IMR-90 (cell line): ENCODE measurements around the gene ABCA12. TPM values are rescaled to one million over a fixed set of nuclear protein-coding genes. Genes with fewer than 3 reads are reported as not detected.

ENCODE experiments used
- ATAC-seq: fragments of 200-7000 bp; cut with Tn5 transposase; 2 replicates; pipeline ENCODE4 v1.9.1; 2020; ENCODE audit warnings: low read depth, mild to moderate bottlenecking, moderate library complexity
- BruUV-seq: library from RNA; stranded (reverse); fragments of 400-500 nt; replicated peaks from 2 replicates; lab custom pipeline; 2021; lab: Mats Ljungman, UMichigan
- CTCF ChIA-PET: fragments of 300-600 bp; formaldehyde crosslinking; extraction: SDS; loops from one replicate; lab custom pipeline; 2021; ENCODE audit warnings: antibody characterized with exemption; lab: Yijun Ruan, JAX
- POLR2A ChIA-PET: fragments of 300-600 bp; sonication (Branson Sonifier 250); formaldehyde crosslinking; loops from one replicate; lab custom pipeline; 2022; ENCODE audit warnings: antibody characterized with exemption; ENCODE audit not compliant: unreplicated experiment; lab: Charles Lee
- DNase-seq: peaks from one replicate; pipeline ENCODE4 v3.0.0; 2013
- H2AFZ ChIP-seq: replicated peaks from 2 replicates; pipeline ENCODE3; 2013; ENCODE audit warnings: low read length, mild to moderate bottlenecking; ENCODE audit not compliant: poor library complexity
- H2AK5ac ChIP-seq: 2 replicates; pipeline ENCODE4 v1.6.1; 2013; ENCODE audit warnings: low read depth, low read length, inconsistent platforms
- H2AK9ac ChIP-seq: replicated peaks from 2 replicates; pipeline ENCODE3; 2013; ENCODE audit warnings: mild to moderate bottlenecking, low read depth, low read length, moderate library complexity; ENCODE audit not compliant: poor library complexity
- H2BK120ac ChIP-seq: 2 replicates; pipeline ENCODE4 v1.6.1; 2013; ENCODE audit warnings: low read depth, low read length, inconsistent platforms
- H2BK15ac ChIP-seq: 3 replicates; pipeline ENCODE4 v1.6.1; 2013; ENCODE audit warnings: low read depth, low read length, inconsistent platforms
- H2BK20ac ChIP-seq: 2 replicates; pipeline ENCODE4 v1.6.1; 2013; ENCODE audit warnings: low read depth, mild to moderate bottlenecking, inconsistent platforms, low read length, moderate library complexity
- H2BK5ac ChIP-seq: 2 replicates; pipeline ENCODE4 v1.6.1; 2013; ENCODE audit warnings: mild to moderate bottlenecking, low read depth, low read length, inconsistent platforms; ENCODE audit not compliant: poor library complexity, severe bottlenecking
- H3K14ac ChIP-seq: replicated peaks from 2 replicates; pipeline ENCODE4 v1.6.1; 2013; ENCODE audit warnings: low read depth, low read length, inconsistent platforms
- H3K18ac ChIP-seq: 2 replicates; pipeline ENCODE4 v1.6.1; 2013; ENCODE audit warnings: low read depth, low read length, control low read depth
- H3K23ac ChIP-seq: 2 replicates; pipeline ENCODE4 v1.6.1; 2013; ENCODE audit warnings: low read depth, low read length, inconsistent platforms
- H3K27ac ChIP-seq: 2 replicates; pipeline ENCODE4 v1.5.1; 2013; ENCODE audit warnings: mild to moderate bottlenecking, control low read depth, low read length; ENCODE audit not compliant: insufficient read depth
- H3K27me3 ChIP-seq: 2 replicates; pipeline ENCODE4 v1.6.1; 2013; ENCODE audit warnings: low read length; ENCODE audit not compliant: control insufficient read depth, insufficient read depth
- H3K36me3 ChIP-seq: 2 replicates; pipeline ENCODE4 v1.6.1; 2013; ENCODE audit warnings: low read length, mixed read lengths; ENCODE audit not compliant: control insufficient read depth, insufficient read depth
- H3K4ac ChIP-seq: 2 replicates; pipeline ENCODE4 v1.6.1; 2013; ENCODE audit warnings: low read depth, low read length, inconsistent platforms
- H3K4me1 ChIP-seq: 2 replicates; pipeline ENCODE4 v1.6.1; 2013; ENCODE audit warnings: low read length, mixed read lengths; ENCODE audit not compliant: control insufficient read depth, insufficient read depth
- H3K4me2 ChIP-seq: 2 replicates; pipeline ENCODE4 v1.6.1; 2013; ENCODE audit warnings: low read depth, mild to moderate bottlenecking, control low read depth, low read length, moderate library complexity
- H3K4me3 ChIP-seq: 2 replicates; pipeline ENCODE4 v1.5.1; 2013; ENCODE audit warnings: low read depth, mild to moderate bottlenecking, control low read depth, low read length, moderate library complexity; ENCODE audit not compliant: insufficient read depth
- H3K56ac ChIP-seq: 2 replicates; pipeline ENCODE4 v1.6.1; 2013; ENCODE audit warnings: low read length, inconsistent platforms; ENCODE audit not compliant: insufficient read depth; ENCODE audit errors: extremely low read depth
- H3K79me1 ChIP-seq, 2 experiments: 2 replicates each; pipeline ENCODE4 v1.6.1; 2013; ENCODE audit warnings: low read length in 2 of 2, inconsistent platforms in 1 of 2, low read depth in 1 of 2
- H3K9ac ChIP-seq: 2 replicates; pipeline ENCODE4 v1.6.1; 2013; ENCODE audit warnings: low read depth, low read length, control low read depth
- H3K9me1 ChIP-seq: 2 replicates; pipeline ENCODE4 v1.6.1; 2013; ENCODE audit warnings: low read length, inconsistent platforms; ENCODE audit not compliant: insufficient read depth
- H3K9me3 ChIP-seq: 2 replicates; pipeline ENCODE4 v1.6.1; 2013; ENCODE audit warnings: low read length; ENCODE audit not compliant: control insufficient read depth, insufficient read depth
- H4K20me1 ChIP-seq: 2 replicates; pipeline ENCODE4 v1.6.1; 2013; ENCODE audit warnings: low read length, inconsistent platforms; ENCODE audit not compliant: insufficient read depth
- H4K5ac ChIP-seq: 2 replicates; pipeline ENCODE4 v1.6.1; 2013; ENCODE audit warnings: mild to moderate bottlenecking, low read depth, low read length, control low read depth
- H4K8ac ChIP-seq, 2 experiments: 2 replicates each; pipeline ENCODE4 v1.6.1; 2013; ENCODE audit warnings: low read depth in 2 of 2, low read length in 2 of 2, control low read depth in 1 of 2, inconsistent platforms in 1 of 2
- H4K91ac ChIP-seq: 2 replicates; pipeline ENCODE4 v1.6.1; 2013; ENCODE audit warnings: low read depth, low read length, inconsistent platforms; ENCODE audit not compliant: insufficient read depth
- CHD1 ChIP-seq: IDR thresholded peaks from 2 replicates; pipeline ENCODE4 v1.6.1; 2012; ENCODE audit warnings: low read depth, low read length, improper control_type of control experiment
- POLR2A ChIP-seq: IDR thresholded peaks from 2 replicates; pipeline ENCODE4 v1.6.1; 2012; ENCODE audit warnings: mild to moderate bottlenecking, low read depth, low read length
- RAD21 ChIP-seq: IDR thresholded peaks from 2 replicates; pipeline ENCODE4 v1.6.1; 2012; ENCODE audit warnings: low read length, improper control_type of control experiment
- RFX5 ChIP-seq: IDR thresholded peaks from 2 replicates; pipeline ENCODE4 v1.8.0; 2012; ENCODE audit warnings: low read depth, mild to moderate bottlenecking, low read length, moderate library complexity
- WGBS, 2 experiments: methylation state at CpG; one replicate each; pipeline versions ENCODE4 v1.1.5 to v1.1.7; 2013; ENCODE audit warnings: missing lambda C conversion rate in 2 of 2; ENCODE audit not compliant: insufficient read length in 1 of 2; ENCODE audit errors: extremely low coverage in 2 of 2; 5-methylcytosine and 5-hydroxymethylcytosine counted together
- dilution Hi-C: fragments of 300-500 bp; cut with HindIII; formaldehyde crosslinking; loops from one replicate; pipeline ENCODE4 v1.14.3; 2018; ENCODE audit warnings: low sequenced_read_pairs; ENCODE audit not compliant: unreplicated experiment
- in situ Hi-C: fragments of 300-500 bp; cut with MboI; formaldehyde crosslinking; loops from 3 replicates; pipeline ENCODE4 v1.14.3; 2019; ENCODE audit warnings: low sequenced_read_pairs, inconsistent platforms, mixed read lengths
- intact Hi-C: fragments of 100-400 bp; cut with micrococcal nuclease; formaldehyde crosslinking; loops from 2 replicates; pipeline ENCODE4 v1.10.0; 2022
- polyA plus RNA-seq, 3 experiments: library from polyadenylated mRNA; depleted of rRNA; stranded (reverse); fragments of >200 nt; gene quantifications; 2 replicates each; pipeline ENCODE4 v1.2.3, GENCODE V29; 2012; ENCODE audit warnings: low replicate concordance in 1 of 3
- total RNA-seq: library from RNA; depleted of rRNA; stranded (reverse); fragments of >200 nt; gene quantifications from 2 replicates; pipeline ENCODE4 v1.2.3, GENCODE V29; 2012

Gene ABCA12
- total and polyA plus RNA-seq, 2 of the 4 experiments (the other 2 are of a cell fraction): under 0.01 TPM; not detected in 1

GRCh38 chr2:214895469-214895868 is 243.0 kb downstream of the ABCA12 start:
- dilution Hi-C loops (no loop called here), intact Hi-C loops (no loop called here), in situ Hi-C loops (no loop called here)
- H4K91ac ChIP-seq: no peak overlapping the region
- no peak overlapping the region for H4K8ac ChIP-seq
- H3K9me3 ChIP-seq: no peaks in the 10 kb centered on the region
- no peaks in the 10 kb centered on the region for H3K79me1 ChIP-seq
- H3K36me3 ChIP-seq: no peaks in the 10 kb centered on the region
- H3K14ac ChIP-seq: no peak overlapping the region
- no TSS peak for BruUV-seq
- H3K23ac ChIP-seq: no peak overlapping the region
- no peak overlapping the region for H2BK15ac ChIP-seq
- H3K9ac ChIP-seq: no peak overlapping the region
- no peak for ATAC-seq
- H3K4me1 ChIP-seq: no peaks in the 10 kb centered on the region
- H3K4me3 ChIP-seq: no peak overlapping the region
- no peak overlapping the region for H3K4ac ChIP-seq
- no peak overlapping the region for H2AK9ac ChIP-seq
- no peak overlapping the region for H3K18ac ChIP-seq
- H2BK20ac ChIP-seq: no peak overlapping the region
- DNase-seq: no peak
- H4K20me1 ChIP-seq: no peaks in the 10 kb centered on the region
- TF ChIP-seq CHD1 (no peak), RAD21 (no peak), POLR2A (no peak), RFX5 (no peak)
- ChIA-PET CTCF (no interaction called here), POLR2A (no interaction called here)
- no peak overlapping the region for H2BK120ac ChIP-seq
- no peak overlapping the region for H2BK5ac ChIP-seq
- no peak overlapping the region for H2AFZ ChIP-seq
- H3K9me1 ChIP-seq: no peaks in the 10 kb centered on the region
- H4K5ac ChIP-seq: no peak overlapping the region
- WGBS, 2 experiments: no CpG with 5 or more reads among the region's 3 CpGs
- H2AK5ac ChIP-seq: no peak overlapping the region
- H3K56ac ChIP-seq: no peak overlapping the region
- no peak overlapping the region for H3K4me2 ChIP-seq
- no peaks in the 10 kb centered on the region for H3K27me3 ChIP-seq
- no peak overlapping the region for H3K27ac ChIP-seq
